Testis (tissue), 3 donors: Measurements from ENCODE around the gene TBC1D23. TPM values are rescaled to one million over a fixed set of nuclear protein-coding genes. Genes with fewer than 3 reads are reported as not detected.

Source experiments
- DNase-seq: peaks from one replicate; pipeline ENCODE4 v3.0.0-alpha.2; 2019
- H3K27ac ChIP-seq, 2 donors: fragments of 200-600 bp; sonication (generic); one replicate each; pipeline ENCODE4 v1.5.1; 2019
- H3K27me3 ChIP-seq: fragments of 200-600 bp; sonication (generic); one replicate; pipeline ENCODE4 v1.5.1; 2019
- H3K36me3 ChIP-seq: fragments of 200-600 bp; sonication (generic); one replicate; pipeline ENCODE4 v1.5.1; 2017; ENCODE audit warnings: low read depth; ENCODE audit errors: missing control alignments
- H3K4me1 ChIP-seq: fragments of 200-600 bp; sonication (generic); one replicate; pipeline ENCODE4 v1.5.1; 2019
- H3K4me3 ChIP-seq, 2 donors: fragments of 200-600 bp; sonication (generic); one replicate each; pipeline ENCODE4 v1.5.1; 2017 to 2019
- H3K9me3 ChIP-seq: fragments of 200-600 bp; sonication (generic); one replicate; pipeline ENCODE4 v1.5.1; 2017
- POLR2A ChIP-seq: fragments of 450-650 bp; IDR thresholded peaks from one replicate; pipeline ENCODE4 v1.6.1; 2017; ENCODE audit warnings: antibody characterized with exemption, mild to moderate bottlenecking, moderate library complexity
- WGBS, 2 donors: methylation state at CpG; one replicate each; pipeline ENCODE4 v1.1.5; 2018; 5-methylcytosine and 5-hydroxymethylcytosine counted together
- intact Hi-C: fragments of 100-400 bp; cut with DNase I; formaldehyde crosslinking; loops from one replicate; pipeline ENCODE4 v1.15.1; 2023; ENCODE audit warnings: low total_unique reads
- polyA plus RNA-seq: library from polyadenylated mRNA; stranded (reverse); fragments of 350-450 nt; fragmentation: Illumina TruSeq; extraction: RNeasy Lipid Tissue Mini Kit (QIAGEN cat#74804); gene quantifications from one replicate; pipeline ENCODE4 v1.2.3, GENCODE V29; 2014; ENCODE audit warnings: low read depth, low replicate concordance; ENCODE audit not compliant: insufficient read depth
- total RNA-seq, 2 donors: library from RNA; depleted of rRNA; stranded (reverse); fragments of >200 nt; gene quantifications; one replicate each; pipeline ENCODE4 v1.2.3, GENCODE V29; 2016
- TF ChIP-seq, protein P1 (sequence below), 3 experiments: fragments of 450-650 bp in 2 of 3; fragments of 200-600 bp in 1 of 3; sonication (generic) in 1 of 3; IDR thresholded peaks; one replicate each; pipeline ENCODE4 v1.5.1; 2016 to 2019; ENCODE audit warnings: antibody characterized with exemption in 3 of 3, mild to moderate bottlenecking in 2 of 3, moderate library complexity in 1 of 3

The TBC1D23 gene
- total and polyA plus RNA-seq, 3 donors from 2014 or later = 20.6 to 35.6 (median 28.7) TPM

GRCh38 chr3:100330651-100331050 lies 69.9 kb downstream of the TBC1D23 start:
- peaks cover 6% of the 10 kb centered on the region for H3K4me1 ChIP-seq
- intact Hi-C loops = no loop called here
- no peak for DNase-seq

DNA sequence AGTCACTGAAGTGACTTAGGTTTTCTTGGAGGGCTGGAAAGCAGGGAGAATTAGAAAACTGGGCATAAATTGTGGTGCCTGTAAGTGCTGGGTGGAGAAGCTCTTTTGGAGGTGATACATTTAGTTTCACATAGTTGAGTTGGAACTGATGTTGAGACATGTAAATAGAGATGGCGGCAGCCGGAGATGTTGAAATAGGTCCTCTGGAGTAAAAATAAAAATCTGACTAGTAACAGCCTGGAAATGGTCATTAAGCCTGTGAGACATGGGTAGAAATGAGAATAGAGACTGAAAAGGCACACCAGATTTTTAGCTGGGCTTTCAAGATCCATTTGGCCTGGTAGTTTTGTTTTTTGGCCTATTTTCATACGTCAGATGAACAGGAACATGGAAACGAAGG lies 70.9 kb downstream of the TBC1D23 start:
- DNase-seq = no peak
- Histone ChIP-seq H3K4me1 (peaks cover 8% of the 10 kb centered on the region), H3K27ac (no peak overlapping the region), H3K4me3 (no peak overlapping the region), H3K36me3 (no peaks in the 10 kb centered on the region), H3K9me3 (no peaks in the 10 kb centered on the region), H3K27me3 (no peaks in the 10 kb centered on the region)
- TF ChIP-seq, protein P1, sequence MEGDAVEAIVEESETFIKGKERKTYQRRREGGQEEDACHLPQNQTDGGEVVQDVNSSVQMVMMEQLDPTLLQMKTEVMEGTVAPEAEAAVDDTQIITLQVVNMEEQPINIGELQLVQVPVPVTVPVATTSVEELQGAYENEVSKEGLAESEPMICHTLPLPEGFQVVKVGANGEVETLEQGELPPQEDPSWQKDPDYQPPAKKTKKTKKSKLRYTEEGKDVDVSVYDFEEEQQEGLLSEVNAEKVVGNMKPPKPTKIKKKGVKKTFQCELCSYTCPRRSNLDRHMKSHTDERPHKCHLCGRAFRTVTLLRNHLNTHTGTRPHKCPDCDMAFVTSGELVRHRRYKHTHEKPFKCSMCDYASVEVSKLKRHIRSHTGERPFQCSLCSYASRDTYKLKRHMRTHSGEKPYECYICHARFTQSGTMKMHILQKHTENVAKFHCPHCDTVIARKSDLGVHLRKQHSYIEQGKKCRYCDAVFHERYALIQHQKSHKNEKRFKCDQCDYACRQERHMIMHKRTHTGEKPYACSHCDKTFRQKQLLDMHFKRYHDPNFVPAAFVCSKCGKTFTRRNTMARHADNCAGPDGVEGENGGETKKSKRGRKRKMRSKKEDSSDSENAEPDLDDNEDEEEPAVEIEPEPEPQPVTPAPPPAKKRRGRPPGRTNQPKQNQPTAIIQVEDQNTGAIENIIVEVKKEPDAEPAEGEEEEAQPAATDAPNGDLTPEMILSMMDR (IDR thresholded peaks at IDR 0.05) = no peak
- no peak for TF ChIP-seq POLR2A
- 87 to 93% methylated on average over 4 of the region's 4 CpGs for WGBS, 2 donors
- intact Hi-C loops = no loop called here

More at GRCh38 chr3:100330651-100331050, 69.9 kb downstream of the TBC1D23 start:
- Histone ChIP-seq H3K4me3 (no peak overlapping the region), H3K27ac (no peak overlapping the region), H3K36me3 (no peaks in the 10 kb centered on the region), H3K9me3 (no peaks in the 10 kb centered on the region), H3K27me3 (no peaks in the 10 kb centered on the region)
- no peak for TF ChIP-seq POLR2A
- TF ChIP-seq, protein P1 (IDR thresholded peaks at IDR 0.05) = no peak
- 91% methylated on average over 5 of the region's 5 CpGs for WGBS, 2 donors

DNA sequence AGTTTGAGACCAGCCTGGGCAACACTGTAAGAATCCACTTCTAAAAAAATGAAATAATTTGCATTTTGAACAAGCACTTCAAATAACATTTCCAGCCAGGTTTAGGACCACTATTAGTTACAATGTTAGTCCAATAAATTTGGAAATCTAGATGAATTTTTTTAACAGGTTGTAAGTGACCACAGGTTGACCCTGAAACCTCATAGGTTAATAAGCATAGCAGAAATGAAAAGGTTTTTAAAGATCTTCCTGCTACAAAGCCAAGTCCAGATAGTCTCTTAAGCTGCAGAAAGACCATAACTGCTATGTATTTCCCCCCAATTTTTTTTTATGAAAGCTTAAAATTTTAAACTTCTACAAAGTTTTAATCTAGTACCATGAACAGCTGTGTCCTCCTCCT lies 72.3 kb downstream of the TBC1D23 start:
- TF ChIP-seq, protein P1 (IDR thresholded peaks at IDR 0.05) = no peak
- Histone ChIP-seq H3K36me3 (no peaks in the 10 kb centered on the region), H3K4me1 (peaks cover 8% of the 10 kb centered on the region), H3K27me3 (no peaks in the 10 kb centered on the region), H3K27ac (no peak overlapping the region), H3K4me3 (no peak overlapping the region), H3K9me3 (no peaks in the 10 kb centered on the region)
- intact Hi-C loops = no loop called here
- no peak for DNase-seq

GRCh38 chr3:100333970-100334487 lies 73.2 kb downstream of the TBC1D23 start:
- 22 to 25% methylated on average over 14 of the region's 14 CpGs for WGBS, 2 donors
- Histone ChIP-seq H3K4me1 (peaks cover 8% of the 10 kb centered on the region), H3K27ac (peak overlapping the region; percentile 51 to 88), H3K27me3 (no peaks in the 10 kb centered on the region), H3K4me3 (peak overlapping the region; percentile 63 to 78), H3K9me3 (no peaks in the 10 kb centered on the region), H3K36me3 (no peaks in the 10 kb centered on the region)
- peak; percentile 17 for DNase-seq
- intact Hi-C loops = no loop called here
- TF ChIP-seq, protein P1 (IDR thresholded peaks at IDR 0.05) = no peak
- no peak for TF ChIP-seq POLR2A
